NCI-H2107 treated with DMSO at 0.1 percent for 48 hours (cell line): Measurements from ENCODE around the gene CABP2.
"Not testable (repeated sequence)": the region's sequence is repeated elsewhere in the genome, so short reads cannot be mapped to it uniquely, and the experiment has no call there.

Source experiments
- DNase-seq: peaks from one replicate; lab custom pipeline; 2025; ENCODE audit not compliant: unreplicated experiment; lab: John Stamatoyannopoulos, UW

CABP2 gene

DNA sequence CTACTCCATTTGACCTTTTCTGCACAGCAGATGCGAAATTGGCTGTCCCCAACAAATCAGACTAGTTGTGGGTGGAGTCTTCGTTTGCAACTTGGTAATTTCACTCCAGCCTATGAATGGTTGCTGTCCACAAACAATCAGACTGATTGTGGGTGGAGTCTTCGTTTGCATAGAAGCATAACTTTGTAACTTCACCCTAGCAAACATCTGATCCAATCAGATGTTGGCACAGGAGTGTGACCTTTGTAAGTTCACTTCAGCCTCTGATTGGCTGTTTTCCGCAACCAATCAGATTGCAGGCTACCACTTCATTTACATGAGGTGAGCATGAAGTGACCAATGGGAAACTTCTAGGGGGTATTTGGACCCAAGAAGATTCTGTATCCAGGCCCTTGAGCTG lies 16.3 kb upstream of the CABP2 start:
- DNase-seq, result no peak

DNA sequence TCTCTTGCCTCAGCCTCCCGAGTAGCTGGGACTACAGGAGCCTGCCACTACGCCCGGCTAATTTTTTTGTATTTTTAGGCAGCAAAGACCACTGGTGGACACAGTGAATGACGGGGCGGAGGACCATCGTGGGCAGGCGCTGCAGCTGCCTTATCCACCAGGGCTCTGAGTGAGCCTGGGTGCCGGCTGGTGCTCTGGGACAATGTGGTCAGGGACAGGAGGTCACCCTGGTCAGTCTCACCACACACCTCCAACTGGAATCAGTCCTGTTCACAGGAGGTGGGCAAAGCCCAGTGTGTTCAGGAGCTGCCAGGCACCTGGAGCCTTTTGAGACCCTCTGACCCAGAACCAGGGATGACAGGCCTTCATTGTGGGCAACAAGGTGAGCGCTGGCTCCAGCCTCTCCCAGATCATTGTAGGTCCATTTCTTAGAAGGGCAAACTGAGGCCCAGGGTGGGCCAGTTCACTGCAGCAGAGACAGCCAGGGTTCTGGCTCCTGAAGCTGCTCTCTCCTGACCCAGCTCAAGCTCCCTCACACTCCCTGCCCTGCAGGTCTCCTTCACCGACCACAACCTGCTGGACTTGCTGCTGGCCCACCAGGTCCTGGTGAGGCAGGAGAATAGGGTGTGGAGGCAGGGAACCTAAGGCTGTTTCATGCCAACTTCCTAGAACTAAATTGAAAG lies 15.7 kb upstream of the CABP2 start:
- DNase-seq, result no peak

DNA sequence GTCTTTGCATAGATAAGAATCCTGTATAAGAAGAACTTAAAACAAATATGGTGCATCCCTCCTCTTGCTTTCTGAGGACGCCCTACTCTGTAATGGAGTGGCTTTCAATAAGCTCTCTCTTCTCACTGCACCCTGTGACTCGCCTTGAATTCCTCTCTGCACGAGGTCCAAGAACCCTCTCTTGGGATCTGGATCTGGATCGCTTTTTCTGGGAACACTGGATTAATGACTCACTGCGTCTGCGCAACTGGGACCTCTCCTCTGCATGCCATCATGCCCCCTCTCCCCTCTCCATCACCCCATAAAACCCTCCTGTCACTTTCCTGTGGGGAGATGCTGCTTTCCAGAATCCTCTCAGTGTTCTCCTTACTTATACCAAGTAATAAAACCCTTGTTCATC lies 15.1 kb upstream of the CABP2 start:
- DNase-seq, result no peak

DNA sequence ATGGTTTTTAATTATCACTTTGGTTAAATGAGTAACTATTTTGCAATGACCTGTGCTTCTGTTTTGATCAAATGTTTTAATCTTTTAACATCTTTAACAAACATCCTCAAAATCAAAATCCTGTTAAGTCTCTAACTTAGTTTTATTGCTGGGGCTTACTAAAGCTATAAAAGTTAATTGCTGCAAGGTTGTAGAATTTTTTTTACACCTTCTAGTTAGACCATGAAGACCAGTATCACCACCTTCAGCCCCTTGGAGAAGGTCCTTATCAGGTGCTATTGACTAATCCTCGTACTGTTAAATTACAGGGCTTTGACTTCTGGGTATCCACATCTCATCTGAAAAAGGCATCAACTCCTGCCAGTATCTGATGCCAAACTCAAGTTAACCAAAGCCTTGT lies 12.3 kb upstream of the CABP2 start:
- no peak for DNase-seq

DNA sequence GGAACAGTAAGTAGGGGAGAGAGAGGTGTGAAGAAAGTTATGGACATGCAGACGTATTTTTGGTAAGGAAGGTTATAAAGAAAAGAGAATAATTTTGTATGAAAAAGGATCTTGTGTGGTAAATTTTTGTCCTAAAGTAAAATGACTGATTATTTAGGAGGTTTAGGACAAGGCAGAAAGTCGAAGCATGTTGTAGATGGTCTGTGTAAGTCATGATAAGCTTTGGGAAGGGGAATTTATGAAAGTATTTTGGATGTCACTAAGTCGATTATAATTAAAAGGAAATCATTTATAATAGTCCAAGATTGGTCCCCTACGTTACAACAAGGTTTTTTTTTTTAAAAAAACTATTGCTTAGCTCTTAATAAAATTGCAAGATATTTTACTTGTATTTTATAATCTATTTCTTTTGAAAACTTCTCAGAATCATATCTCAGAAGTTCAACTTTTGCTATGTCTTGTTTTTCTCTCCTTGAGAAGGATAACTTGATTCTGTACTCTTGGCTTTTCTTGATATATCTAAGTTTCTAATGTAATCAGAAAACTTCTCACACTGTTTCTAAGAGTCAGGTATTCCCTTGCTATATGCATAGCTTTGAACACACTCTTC lies 10.9 kb upstream of the CABP2 start:
- no peak for DNase-seq

DNA sequence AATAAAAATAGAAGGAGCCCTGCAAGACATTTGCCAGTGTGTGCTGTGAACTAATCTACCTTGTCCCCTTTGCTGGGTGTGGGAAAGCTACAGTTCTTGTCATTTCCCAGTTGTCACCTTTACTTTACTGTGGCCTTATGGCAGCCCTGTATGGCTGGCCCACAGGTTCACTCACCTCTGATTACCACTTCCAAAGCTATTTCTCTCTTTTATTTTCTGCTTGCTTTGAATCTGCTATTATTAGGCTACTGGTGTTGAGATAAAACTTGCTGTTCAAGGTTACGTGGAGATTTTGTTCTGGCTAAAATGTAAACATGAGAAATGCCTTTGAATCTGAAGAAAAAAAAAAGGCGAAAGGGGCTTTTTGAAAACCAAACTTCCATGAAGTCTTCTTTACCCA lies 9.6 kb upstream of the CABP2 start:
- DNase-seq, result no peak

DNA sequence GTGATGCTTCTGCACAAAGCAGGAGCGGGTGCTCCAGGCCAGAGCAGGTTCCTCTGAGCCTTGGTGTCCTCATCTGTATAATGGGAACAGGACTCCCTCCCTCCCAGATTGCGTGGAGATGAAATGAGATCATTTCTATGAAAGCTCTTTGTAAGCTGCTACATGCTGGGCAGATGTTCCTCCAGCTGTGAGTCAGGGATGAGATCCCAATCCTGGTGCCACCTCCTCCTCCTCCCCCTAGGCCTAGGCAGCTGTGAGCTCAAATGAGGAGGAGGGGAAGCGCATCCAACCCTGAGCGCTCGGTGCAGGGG lies 7.0 kb upstream of the CABP2 start:
- DNase-seq, result no peak

DNA sequence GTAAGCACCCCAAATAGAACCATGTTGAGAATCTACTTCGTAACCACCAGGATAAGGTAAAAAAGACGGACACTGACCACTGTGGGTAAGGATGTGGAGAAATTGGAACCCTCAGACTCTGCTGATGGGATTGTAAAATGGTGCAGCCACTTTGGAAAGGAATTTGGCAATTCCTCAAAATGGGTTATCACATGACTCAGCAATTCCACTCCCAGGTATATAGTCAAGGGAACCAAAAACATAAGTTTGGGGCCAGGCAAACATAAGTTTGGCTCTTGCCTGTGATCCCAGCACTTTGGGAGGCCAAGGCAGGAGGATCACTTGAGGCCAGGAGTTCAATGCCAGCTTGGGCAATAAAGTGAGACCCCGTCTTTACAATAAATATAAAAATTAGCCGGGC lies 5.1 kb upstream of the CABP2 start:
- DNase-seq, result no peak

DNA sequence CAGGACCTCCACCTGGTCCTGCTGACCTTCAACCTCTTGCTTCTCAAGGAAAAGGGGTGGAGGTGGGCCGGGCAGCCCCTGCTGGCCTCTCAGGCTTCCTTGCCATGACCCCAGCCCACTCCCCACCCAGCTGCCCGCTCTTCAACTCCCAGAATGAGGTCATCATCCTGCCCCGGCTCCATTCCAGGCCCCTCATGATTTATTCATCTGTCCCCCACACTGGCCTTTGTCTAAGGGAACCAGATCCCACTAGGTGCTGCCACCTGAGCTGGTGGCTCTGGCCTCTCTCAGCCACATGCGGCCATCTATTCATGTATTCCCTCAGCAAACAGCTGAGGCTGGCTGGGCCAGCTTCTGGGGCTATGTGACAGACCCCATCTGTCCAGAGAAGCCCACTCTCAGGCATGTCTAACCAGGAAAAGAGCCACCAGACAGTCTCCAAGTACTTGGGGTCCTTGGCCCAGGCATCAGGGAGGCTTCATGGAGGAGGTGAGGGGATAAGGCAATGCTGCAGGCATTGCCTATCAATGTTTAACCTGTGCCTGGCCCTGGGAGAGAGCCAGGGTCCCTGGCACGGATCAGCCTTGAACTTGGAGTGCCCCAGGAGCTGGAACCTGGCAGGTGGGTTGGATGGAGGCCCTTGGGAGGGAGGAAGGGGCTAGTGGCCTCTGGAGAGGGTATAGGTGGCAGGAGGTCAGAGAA lies 2.2 kb upstream of the CABP2 start:
- no peak for DNase-seq

DNA sequence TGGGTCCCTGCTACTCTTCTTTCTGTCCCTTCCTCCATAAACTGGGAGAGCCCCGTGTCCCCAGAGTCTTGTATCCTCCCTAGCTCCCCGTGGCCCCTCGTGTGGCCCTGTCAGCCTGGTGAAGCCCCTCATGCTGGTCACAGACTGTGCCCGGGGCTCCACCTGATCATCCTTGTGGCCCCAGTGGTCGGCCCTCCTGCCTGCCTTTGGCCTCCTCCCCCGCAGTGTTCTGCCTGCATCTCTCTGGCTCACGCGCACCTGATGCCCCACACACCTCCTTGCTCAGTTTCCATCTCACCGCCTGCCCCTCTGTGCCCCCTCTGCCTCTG lies 1.2 kb upstream of the CABP2 start:
- no peak for DNase-seq

DNA sequence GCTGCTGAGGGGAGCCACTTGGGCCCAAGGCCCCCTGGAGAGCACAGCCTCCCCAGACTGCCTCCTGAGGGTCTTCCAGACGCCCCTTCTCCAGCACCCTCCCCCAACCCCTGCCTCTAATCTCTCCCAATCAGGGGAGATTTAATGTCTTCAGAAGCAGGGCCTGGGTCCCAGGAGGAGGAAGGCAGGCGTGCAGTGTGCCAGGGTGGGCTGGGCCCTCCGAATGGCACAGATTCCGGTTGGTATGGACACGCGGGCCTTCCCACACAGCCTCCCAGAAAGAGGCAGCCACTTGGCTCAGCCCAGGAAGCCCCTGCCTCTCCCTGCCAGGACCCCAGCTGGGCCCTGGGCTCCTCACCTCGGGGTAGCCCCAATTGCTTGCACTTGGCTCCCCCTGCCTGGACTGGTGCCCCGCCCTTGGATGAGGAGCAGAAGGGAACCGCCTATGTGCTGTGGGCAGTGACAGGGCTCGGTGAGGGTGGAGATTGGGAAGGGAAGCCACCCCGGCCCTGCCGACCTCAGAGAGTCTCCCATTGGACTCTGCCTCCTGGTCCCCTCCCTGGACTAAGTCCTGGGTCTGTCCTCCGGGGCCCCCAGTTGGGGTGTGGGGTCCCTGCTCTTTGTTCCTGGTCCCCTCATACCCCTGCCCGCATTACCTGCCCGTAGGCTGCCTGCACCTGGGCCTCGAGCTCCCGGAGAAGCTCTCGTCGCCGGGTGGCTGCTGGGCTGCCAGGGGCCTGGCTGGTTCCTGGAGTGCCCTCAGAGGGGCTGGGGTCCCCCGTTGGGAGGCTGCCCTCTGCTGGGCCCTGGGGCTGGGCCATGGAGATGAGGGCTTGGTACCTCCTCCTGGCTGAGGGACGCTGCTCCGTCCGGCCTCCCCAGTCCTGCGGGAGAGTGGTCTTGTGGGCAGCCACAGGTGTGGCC lies 572 bp upstream of the CABP2 start:
- DNase-seq, result no peak

DNA sequence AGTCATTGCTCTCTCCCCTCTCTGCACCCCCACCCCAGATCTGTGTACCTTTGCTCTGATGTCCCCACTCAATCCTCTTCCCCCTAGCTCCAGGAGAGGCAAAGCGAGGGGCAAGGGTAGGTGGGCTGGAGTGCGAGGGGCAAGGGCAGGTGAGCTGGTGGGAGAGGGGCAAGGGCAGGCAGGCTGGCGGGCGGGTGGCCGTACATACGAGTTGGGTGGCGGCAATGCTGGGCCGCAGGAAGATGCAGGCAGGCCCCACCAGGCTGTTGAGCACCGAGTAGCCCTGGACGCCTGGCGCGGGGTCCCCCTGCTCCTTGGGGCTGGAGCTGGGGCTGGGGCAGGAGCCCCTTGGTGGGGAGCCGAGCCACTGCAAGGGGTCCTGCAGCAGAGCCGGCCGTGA lies 908 bp downstream of the CABP2 start:
- no peak for DNase-seq

DNA sequence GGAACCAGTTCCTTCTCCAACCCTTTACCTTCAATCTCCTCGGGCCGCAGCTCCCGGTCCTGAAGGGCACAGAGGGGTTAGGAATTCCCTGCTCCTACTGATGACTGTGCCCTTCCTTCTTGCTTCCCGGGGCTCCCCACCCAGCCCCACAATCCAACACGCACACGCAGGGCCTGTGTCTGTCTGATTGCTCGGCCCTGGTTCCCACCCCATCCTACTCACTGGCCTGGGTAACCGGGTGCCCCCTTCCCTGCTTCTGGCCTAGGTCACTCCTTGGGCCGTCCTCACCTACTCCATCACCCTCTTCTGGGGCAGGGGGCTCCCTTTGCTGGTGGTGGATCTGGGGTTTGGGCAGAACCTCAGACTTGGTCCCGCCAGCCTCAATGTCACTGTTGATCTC lies 1.3 kb downstream of the CABP2 start:
- no peak for DNase-seq

DNA sequence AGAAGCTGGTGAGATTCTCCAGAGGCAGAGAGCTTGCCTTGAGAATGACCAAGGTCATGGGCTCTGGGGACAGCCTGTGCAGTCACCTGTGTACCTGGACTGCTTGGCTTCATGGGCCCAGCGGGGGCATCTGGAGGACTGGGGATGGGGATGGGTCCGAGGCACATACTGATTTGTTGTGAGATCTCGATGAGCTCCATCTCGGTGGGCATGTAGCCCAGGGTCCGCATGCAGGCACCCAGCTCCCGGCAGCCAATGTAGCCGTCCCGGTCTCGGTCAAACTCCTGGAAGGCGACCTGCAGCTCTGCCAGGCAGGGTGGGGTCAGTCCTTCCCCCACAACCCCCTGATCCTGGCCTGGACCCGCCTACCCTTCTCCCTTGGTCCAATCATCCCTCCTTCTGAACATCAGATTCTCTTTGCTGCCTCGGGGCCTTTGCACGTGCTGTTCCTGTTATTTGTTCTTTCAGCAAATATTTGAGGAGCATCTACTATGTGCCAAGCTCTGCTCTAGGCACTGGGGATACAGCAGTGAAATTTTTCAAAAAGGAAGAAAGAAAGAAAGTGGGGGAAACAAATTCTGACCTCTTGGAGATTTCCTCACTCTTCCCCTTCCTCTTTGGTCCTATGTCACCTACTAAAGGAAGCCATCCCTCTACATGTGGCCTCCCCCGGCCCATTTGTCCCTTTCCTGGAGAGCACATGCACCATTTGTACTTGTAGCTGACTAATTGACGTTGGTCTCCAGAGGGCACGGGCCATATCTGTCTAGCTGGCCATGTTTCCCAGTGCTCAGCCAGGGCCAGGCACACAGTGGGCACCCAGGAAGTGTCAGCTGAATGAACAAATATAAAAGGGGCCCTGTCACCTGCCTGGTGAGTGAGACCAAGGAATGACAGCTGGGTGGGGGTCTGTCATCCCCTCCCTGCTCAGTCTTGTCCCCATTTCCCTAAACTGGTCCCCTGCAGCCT lies 2.1 kb downstream of the CABP2 start:
- DNase-seq, result no peak

DNA sequence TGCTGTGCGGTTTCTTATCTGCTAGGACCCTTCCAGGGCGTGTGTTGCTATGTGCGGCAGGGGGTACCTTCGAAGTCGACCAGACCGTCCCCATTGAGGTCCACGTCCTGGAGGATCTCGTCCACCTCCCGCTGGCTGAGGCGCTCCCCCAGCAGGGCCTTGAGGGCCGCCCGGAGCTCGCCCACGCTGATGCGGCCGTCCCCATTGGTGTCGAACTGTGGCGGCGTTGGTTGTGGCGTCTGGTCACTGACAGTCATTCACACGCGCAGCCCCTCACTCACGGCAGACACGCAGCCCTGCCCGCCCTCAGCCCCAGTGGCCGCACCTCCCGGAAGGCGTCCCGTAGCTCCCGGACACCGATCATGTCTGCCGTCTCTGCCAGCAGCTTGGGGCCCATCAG lies 3.5 kb downstream of the CABP2 start:
- DNase-seq, result no peak

DNA sequence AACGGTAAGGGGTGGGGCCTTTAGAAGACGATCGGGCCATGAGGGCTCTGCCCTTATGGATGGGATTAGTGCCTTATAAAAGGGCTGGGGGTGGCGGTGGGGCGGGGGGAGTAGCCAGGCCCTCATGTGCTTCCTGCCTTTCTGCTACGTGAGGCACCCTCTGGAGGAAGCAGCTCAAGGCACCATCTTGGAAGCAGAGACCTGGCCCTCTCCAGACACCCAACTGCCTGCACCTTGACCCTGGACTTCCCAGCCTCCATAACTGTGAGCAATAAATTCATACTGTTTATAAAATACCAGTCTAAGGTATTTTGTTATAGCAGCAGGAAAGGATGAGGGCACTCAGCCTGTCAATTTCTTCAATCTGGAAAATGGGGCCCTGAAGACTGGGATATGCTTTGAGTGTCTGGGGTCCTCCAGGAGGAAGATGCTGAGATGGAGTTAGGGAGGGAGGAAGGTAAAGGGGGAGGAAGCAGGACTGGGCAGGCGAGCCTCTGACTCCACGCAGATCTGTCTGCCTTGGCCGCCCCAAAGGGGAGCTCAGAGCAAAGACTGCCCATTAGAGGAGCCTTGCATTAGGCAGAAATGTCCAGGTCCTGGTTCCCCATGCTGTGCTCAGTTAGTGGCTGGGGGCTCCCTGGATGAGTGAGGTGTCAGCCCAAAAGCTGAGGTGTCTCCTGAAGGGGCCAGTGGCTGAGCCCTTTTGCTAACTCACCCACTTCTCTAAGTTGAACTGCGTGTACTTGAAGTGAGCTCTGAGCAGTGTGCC lies 5.3 kb downstream of the CABP2 start:
- no peak for DNase-seq

DNA sequence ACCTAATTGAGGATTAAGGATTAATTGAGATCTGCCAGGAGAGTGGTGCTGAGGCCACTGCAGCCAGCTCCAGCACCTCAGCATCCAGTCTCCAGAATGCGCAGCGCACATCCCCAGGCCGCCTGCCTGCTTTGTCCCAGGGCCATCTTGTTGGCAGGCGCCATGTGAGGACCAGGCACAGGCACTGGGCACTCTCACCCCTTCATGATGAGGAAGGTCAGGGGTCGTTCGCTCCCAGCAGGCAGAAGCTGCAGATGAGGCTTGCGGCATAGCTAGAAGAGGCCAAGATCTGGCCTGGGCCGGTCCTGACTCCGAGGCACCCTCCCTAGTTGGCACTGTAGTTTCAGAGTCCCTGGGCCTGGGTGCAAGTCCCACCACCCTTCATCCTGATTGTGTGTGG lies 6.4 kb downstream of the CABP2 start:
- no peak for DNase-seq

DNA sequence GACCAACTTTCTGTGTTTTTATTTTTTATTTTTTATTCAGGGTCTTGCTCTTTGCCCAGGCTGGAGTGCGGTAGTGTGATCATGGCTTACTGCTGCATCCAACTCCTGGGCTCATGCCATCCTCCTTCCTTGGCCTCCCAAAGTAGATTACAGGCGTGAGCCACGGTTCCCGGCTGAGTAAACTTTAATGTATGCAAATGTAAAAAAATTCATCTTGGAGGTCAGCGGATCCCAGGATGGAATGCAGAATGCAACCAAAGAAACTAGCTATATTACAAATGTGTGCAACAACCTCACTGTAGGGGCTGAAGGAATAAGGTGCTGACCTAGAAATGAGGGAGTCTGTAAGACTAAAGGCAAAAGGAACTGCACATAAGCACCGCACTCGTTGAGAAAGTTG lies 9.1 kb downstream of the CABP2 start:
- DNase-seq, result no peak

DNA sequence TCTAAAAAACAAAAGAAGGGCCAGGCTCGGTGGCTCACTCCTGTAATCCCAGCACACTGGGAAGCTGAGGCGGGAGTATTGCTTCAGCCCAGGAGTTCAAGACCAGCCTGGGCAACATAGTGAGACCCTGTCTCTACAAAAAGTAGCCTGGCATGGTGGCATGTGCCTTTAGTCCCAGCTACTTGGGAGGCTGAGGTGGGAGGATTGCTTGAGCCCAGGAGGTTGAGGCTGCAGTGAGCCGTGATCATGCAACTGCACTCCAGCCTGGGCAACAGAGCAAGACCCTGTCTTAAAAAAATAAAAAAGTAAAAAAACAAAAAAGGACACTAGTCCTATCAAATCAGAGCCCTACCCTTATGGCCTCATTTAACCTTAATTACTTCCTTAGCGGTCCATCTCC lies 11.7 kb downstream of the CABP2 start:
- not testable (repeated sequence) for DNase-seq

DNA sequence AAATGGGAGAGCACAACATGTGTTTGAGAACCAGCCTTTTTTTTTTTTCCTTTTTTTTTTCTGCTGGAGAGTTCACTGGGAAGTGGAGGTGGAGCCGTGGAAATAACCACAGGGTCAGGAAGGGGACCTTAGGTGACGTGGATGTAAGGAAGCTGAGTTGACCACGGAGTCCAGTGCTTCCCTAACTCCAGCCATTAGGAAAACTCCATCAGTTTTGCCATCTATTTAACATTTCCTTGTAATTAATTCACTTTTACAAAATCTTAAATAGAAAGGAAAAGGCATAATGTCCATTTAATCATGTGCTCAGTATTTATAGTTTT lies 13.3 kb downstream of the CABP2 start:
- no peak for DNase-seq
